HCT116 (cell line): ENCODE measurements around the gene MAGT1. TPM values are rescaled to one million over a fixed set of nuclear protein-coding genes. Genes with fewer than 3 reads are reported as not detected.

Experiments used
- ATAC-seq: fragments of 200-7000 bp; cut with Tn5 transposase; 2 replicates; pipeline ENCODE4 v1.9.1; 2020; ENCODE audit warnings: mild to moderate bottlenecking, moderate library complexity
- BruUV-seq: library from RNA; stranded (reverse); fragments of 400-500 nt; replicated peaks from 2 replicates; lab custom pipeline; 2021; lab: Mats Ljungman, UMichigan
- CTCF ChIA-PET: fragments of 300-600 bp; sonication (Branson Sonifier 250); formaldehyde crosslinking; loops from one replicate; lab custom pipeline; 2021; ENCODE audit warnings: antibody characterized with exemption; lab: Charles Lee
- POLR2A ChIA-PET: fragments of 300-600, 350-600 bp; sonication (Branson Sonifier 250); formaldehyde crosslinking; loops from one replicate; lab custom pipeline; 2021; ENCODE audit warnings: antibody characterized with exemption; lab: Charles Lee
- RAD21 ChIA-PET, 2 experiments: fragments of 300-600 bp; sonication (Branson Sonifier 250); formaldehyde crosslinking; loops; one replicate each; lab custom pipeline; 2023; ENCODE audit warnings: low total read pairs in 2 of 2; ENCODE audit not compliant: uncharacterized antibody in 2 of 2, unreplicated experiment in 2 of 2, low non-redundant PET in 1 of 2; lab: Charles Lee
- DNase-seq: peaks from one replicate; pipeline ENCODE4 v3.0.0-alpha.2; 2010; ENCODE audit warnings: low read depth, low spot score
- H2AFZ ChIP-seq: fragments of 200-600 bp; shearing (Covaris generic), sonication (generic); 2 replicates; pipeline ENCODE4 v1.6.1; 2017; ENCODE audit warnings: low read depth, mixed run types, mixed read lengths, antibody characterized with exemption, low read length; ENCODE audit not compliant: poor library complexity, severe bottlenecking
- H3K27ac ChIP-seq: 2 replicates; pipeline ENCODE4 v1.5.1; 2012; ENCODE audit warnings: low read depth, low read length
- H3K27me3 ChIP-seq: fragments of 200-600 bp; sonication (generic); 2 replicates; pipeline ENCODE4 v1.6.1; 2016; ENCODE audit warnings: mixed run types, low read length, mixed read lengths; ENCODE audit not compliant: insufficient read depth
- H3K36me3 ChIP-seq, 2 experiments: fragments of 200-500 bp in 1 of 2; fragments of 200-600 bp in 1 of 2; sonication (Bioruptor generic) in 1 of 2; sonication (generic) in 1 of 2; 2 replicates each; pipeline versions ENCODE4 v1.5.1 to v1.6.1; 2014 to 2016; ENCODE audit warnings: low read length in 2 of 2, inconsistent platforms in 1 of 2, mixed read lengths in 1 of 2, mixed run types in 1 of 2; ENCODE audit not compliant: insufficient read depth in 2 of 2, control insufficient read depth in 1 of 2
- H3K4me1 ChIP-seq, 2 experiments: fragments of 200-600 bp in 1 of 2; sonication (generic) in 1 of 2; 2 replicates each; pipeline versions ENCODE4 v1.5.1 to v1.6.1; 2012 to 2017; ENCODE audit warnings: low read length in 2 of 2, inconsistent platforms in 1 of 2, mild to moderate bottlenecking in 1 of 2, mixed read lengths in 1 of 2, mixed run types in 1 of 2, moderate library complexity in 1 of 2; ENCODE audit not compliant: insufficient read depth in 2 of 2, control insufficient read depth in 1 of 2
- H3K4me2 ChIP-seq: fragments of 200-600 bp; sonication (generic); 2 replicates; pipeline ENCODE4 v1.6.1; 2017; ENCODE audit warnings: mixed run types, low read length, mixed read lengths
- H3K4me3 ChIP-seq, 2 experiments: fragments of 200-600 bp in 1 of 2; sonication (generic) in 1 of 2; replicated peaks in 1 of 2; 2 replicates each; pipeline ENCODE4 v1.5.1; 2011 to 2016; ENCODE audit warnings: low read length in 2 of 2, control low read depth in 1 of 2, low read depth in 1 of 2, mild to moderate bottlenecking in 1 of 2, mixed read lengths in 1 of 2, mixed run types in 1 of 2
- H3K79me2 ChIP-seq: fragments of 200-600 bp; sonication (generic); 2 replicates; pipeline ENCODE4 v1.6.1; 2017; ENCODE audit warnings: mild to moderate bottlenecking, mixed run types, low read length, moderate library complexity, mixed read lengths; ENCODE audit not compliant: insufficient read depth
- H3K9ac ChIP-seq: fragments of 200-600 bp; sonication (generic); 2 replicates; pipeline ENCODE4 v1.6.1; 2016; ENCODE audit warnings: low read length, mixed read lengths
- H3K9me2 ChIP-seq: fragments of 200-600 bp; sonication (generic), shearing (Covaris generic); 2 replicates; pipeline ENCODE4 v1.6.1; 2017; ENCODE audit warnings: mixed run types, mild to moderate bottlenecking, moderate library complexity; ENCODE audit not compliant: insufficient read depth
- H3K9me3 ChIP-seq, 2 experiments: fragments of 200-500 bp in 1 of 2; fragments of 200-600 bp in 1 of 2; sonication (Bioruptor generic) in 1 of 2; sonication (generic) in 1 of 2; 2 replicates each; pipeline ENCODE4 v1.6.1; 2014 to 2017; ENCODE audit warnings: low read length in 2 of 2, mixed read lengths in 2 of 2, inconsistent platforms in 1 of 2, low read depth in 1 of 2, mild to moderate bottlenecking in 1 of 2, mixed run types in 1 of 2, moderate library complexity in 1 of 2; ENCODE audit not compliant: control insufficient read depth in 1 of 2, insufficient read depth in 1 of 2
- H4K20me1 ChIP-seq: fragments of 200-600 bp; sonication (generic), shearing (Covaris generic); 2 replicates; pipeline ENCODE4 v1.6.1; 2017; ENCODE audit warnings: mixed run types, mild to moderate bottlenecking, moderate library complexity; ENCODE audit not compliant: insufficient read depth
- CBX3 ChIP-seq: IDR thresholded peaks from 2 replicates; pipeline ENCODE4 v1.6.1; 2012; ENCODE audit warnings: low read depth
- CEBPB ChIP-seq: IDR thresholded peaks from 2 replicates; pipeline ENCODE4 v1.6.1; 2012; ENCODE audit warnings: low read depth
- MAX ChIP-seq: IDR thresholded peaks from 2 replicates; pipeline ENCODE4 v1.6.1; 2012
- POLR2A ChIP-seq: IDR thresholded peaks from 2 replicates; pipeline ENCODE4 v1.7.0; 2011; ENCODE audit warnings: borderline replicate concordance; ENCODE audit not compliant: insufficient read depth, insufficient read length; ENCODE audit errors: extremely low read depth
- POLR2AphosphoS5 ChIP-seq: IDR thresholded peaks from 2 replicates; pipeline ENCODE4 v1.6.1; 2011; ENCODE audit warnings: mild to moderate bottlenecking, low read depth, low read length, moderate library complexity
- RAD21 ChIP-seq: IDR thresholded peaks from 2 replicates; pipeline ENCODE4 v1.6.1; 2012; ENCODE audit warnings: low read depth, mild to moderate bottlenecking
- REST ChIP-seq: IDR thresholded peaks from 2 replicates; pipeline ENCODE4 v1.6.1; 2012; ENCODE audit warnings: low read depth
- SP1 ChIP-seq: IDR thresholded peaks from 2 replicates; pipeline ENCODE4 v1.6.1; 2012; ENCODE audit warnings: low read depth
- SRF ChIP-seq: IDR thresholded peaks from 2 replicates; pipeline ENCODE4 v1.6.1; 2012; ENCODE audit warnings: low read depth
- TCF7L2 ChIP-seq: IDR thresholded peaks from 2 replicates; pipeline ENCODE4 v1.7.0; 2011; ENCODE audit warnings: borderline replicate concordance, inconsistent platforms; ENCODE audit not compliant: insufficient read depth, insufficient read length; ENCODE audit errors: extremely low read depth
- YY1 ChIP-seq: IDR thresholded peaks from 2 replicates; pipeline ENCODE4 v1.6.1; 2011; ENCODE audit warnings: low read length, low read depth, moderate library complexity, mild to moderate bottlenecking; ENCODE audit not compliant: insufficient replicate concordance; ENCODE audit errors: extremely low read depth
- ZFX ChIP-seq: fragments of 450-650 bp; IDR thresholded peaks from 2 replicates; pipeline ENCODE4 v1.6.1; 2017
- intact Hi-C: fragments of 100-400 bp; cut with micrococcal nuclease; formaldehyde crosslinking; loops from 2 replicates; pipeline ENCODE4 v1.10.0; 2022
- total RNA-seq: library from RNA; stranded (reverse); gene quantifications from one replicate; pipeline ENCODE4 v1.2.1, GENCODE V29; 2021; ENCODE audit not compliant: unreplicated experiment

Gene MAGT1
- total RNA-seq, 1 experiment from 2014 or later, result 39.5 TPM

- peaks cover 0 to 18% of the 10 kb centered on the region in 2 experiments; a peak in 1 of 4 replicates for H3K4me1 ChIP-seq
- no peaks in the 10 kb centered on the region for H4K20me1 ChIP-seq
- no peak for TF ChIP-seq REST
- peak; percentile 91 for TF ChIP-seq YY1
- TF ChIP-seq TCF7L2, result peak; percentile 41
- peak; percentile 69 for TF ChIP-seq POLR2AphosphoS5
- peak; percentile 50 for TF ChIP-seq ZFX
- peak; percentile 69 for TF ChIP-seq POLR2A
- 0 out of 2 replicates have a peak, but pooled peaks have one; percentile 26 for TF ChIP-seq SRF
- TF ChIP-seq SP1, result peak; percentile 35
- TF ChIP-seq RAD21, result no peak
- no peak for TF ChIP-seq CEBPB
- TF ChIP-seq MAX, result peak; percentile 47
- no peak for TF ChIP-seq CBX3
- ChIA-PET RAD21 (no interaction called here), POLR2A (no interaction called here), CTCF (no interaction called here)
- H3K9ac ChIP-seq, result peak within 1 kb of the TSS; percentile 88
- no peaks in the 10 kb centered on the region for H3K9me3 ChIP-seq
- peak within 1 kb of the TSS; percentile 68 to 83 for H3K4me3 ChIP-seq
- H3K9me2 ChIP-seq, result no peaks in the 10 kb centered on the region
- BruUV-seq, result no TSS peak
- ATAC-seq (peak; percentile 95), DNase-seq (peak; percentile 57)
- H3K27me3 ChIP-seq, result no peaks in the 10 kb centered on the region
- peaks cover 53% of the 10 kb centered on the region for H3K79me2 ChIP-seq
- intact Hi-C loops, result loop anchor here (5.0 kb wide), 1 partner anchor 112 kb away; the partner anchor contains the start of genes COX7B and MAGT1
- peak within 1 kb of the TSS; percentile 66 for H3K27ac ChIP-seq
- no peaks in the 10 kb centered on the region for H3K36me3 ChIP-seq
- peak within 1 kb of the TSS; percentile 85 for H3K4me2 ChIP-seq
- H2AFZ ChIP-seq, result peak within 1 kb of the TSS; percentile 80
Measured at GRCh38 chrX:77785486-77786364, 109.5 kb downstream of the MAGT1 start, which contains the start of gene ATRX. TSS of gene ATRX (minus strand) at chrX:77786216. CDS start at chrX:77786001, 215 bp downstream.
